SJCRH30 (cell line): ENCODE measurements around the gene ZSCAN1. TPM values are rescaled to one million over a fixed set of nuclear protein-coding genes. Genes with fewer than 3 reads are reported as not detected.

Experiments
- DNase-seq, 2 experiments: peaks; one replicate each; pipeline ENCODE4 v3.0.0-alpha.2; 2015 to 2020
- H3K27ac ChIP-seq: fragments of 250-450 bp; sonication (Bioruptor Pico); 2 replicates; pipeline ENCODE4 v1.5.1; 2020; ENCODE audit warnings: mild to moderate bottlenecking, moderate library complexity
- H3K27me3 ChIP-seq: fragments of 250-450 bp; sonication (Bioruptor Pico); 2 replicates; pipeline ENCODE4 v1.5.1; 2020; ENCODE audit warnings: mild to moderate bottlenecking, moderate library complexity
- H3K36me3 ChIP-seq: fragments of 250-450 bp; sonication (Bioruptor Pico); 2 replicates; pipeline ENCODE4 v1.5.1; 2020; ENCODE audit warnings: mild to moderate bottlenecking, moderate library complexity
- H3K4me1 ChIP-seq: fragments of 250-450 bp; sonication (Bioruptor Pico); 2 replicates; pipeline ENCODE4 v1.5.1; 2020; ENCODE audit warnings: mild to moderate bottlenecking, moderate library complexity
- H3K4me3 ChIP-seq: fragments of 250-450 bp; sonication (Bioruptor Pico); 2 replicates; pipeline ENCODE4 v1.5.1; 2020; ENCODE audit warnings: mild to moderate bottlenecking, moderate library complexity
- H3K9me3 ChIP-seq: fragments of 250-450 bp; sonication (Bioruptor Pico); replicated peaks from 2 replicates; pipeline ENCODE4 v1.5.1; 2020; ENCODE audit warnings: mild to moderate bottlenecking, moderate library complexity
- total RNA-seq: library from RNA; depleted of rRNA; stranded (reverse); fragments of >200 nt; shearing (Covaris generic); gene quantifications from 2 replicates; pipeline ENCODE4 v1.2.3, GENCODE V29; 2014

ZSCAN1 gene
- total RNA-seq, 1 experiment from 2014 or later: not detected

DNA sequence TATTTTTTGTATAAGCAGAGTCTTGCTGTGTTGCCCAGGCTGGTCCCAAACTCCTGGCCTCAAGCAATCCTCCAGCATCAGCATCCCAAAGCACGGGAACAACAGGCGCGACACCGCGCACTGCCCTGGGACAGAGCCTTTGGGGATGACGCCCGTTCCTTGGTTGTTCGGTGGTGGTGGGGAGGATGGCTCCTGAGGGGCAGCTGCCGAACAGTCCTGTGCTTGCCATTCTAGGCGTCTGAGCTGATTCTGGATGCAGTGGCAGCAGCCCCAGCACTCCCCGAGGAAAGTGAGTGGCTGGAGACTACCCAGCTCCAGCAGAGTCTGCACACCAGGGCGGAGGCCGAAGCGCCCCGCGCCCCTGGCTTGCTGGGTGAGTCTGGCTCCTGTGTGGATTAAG is 18.4 kb downstream of the ZSCAN1 start:
- no peaks in the 10 kb centered on the region for H3K36me3 ChIP-seq
- H3K27ac ChIP-seq: no peak overlapping the region
- no peaks in the 10 kb centered on the region for H3K4me1 ChIP-seq
- no peaks in the 10 kb centered on the region for H3K9me3 ChIP-seq
- no peak for DNase-seq
- no peak overlapping the region for H3K4me3 ChIP-seq
- H3K27me3 ChIP-seq: no peaks in the 10 kb centered on the region

DNA sequence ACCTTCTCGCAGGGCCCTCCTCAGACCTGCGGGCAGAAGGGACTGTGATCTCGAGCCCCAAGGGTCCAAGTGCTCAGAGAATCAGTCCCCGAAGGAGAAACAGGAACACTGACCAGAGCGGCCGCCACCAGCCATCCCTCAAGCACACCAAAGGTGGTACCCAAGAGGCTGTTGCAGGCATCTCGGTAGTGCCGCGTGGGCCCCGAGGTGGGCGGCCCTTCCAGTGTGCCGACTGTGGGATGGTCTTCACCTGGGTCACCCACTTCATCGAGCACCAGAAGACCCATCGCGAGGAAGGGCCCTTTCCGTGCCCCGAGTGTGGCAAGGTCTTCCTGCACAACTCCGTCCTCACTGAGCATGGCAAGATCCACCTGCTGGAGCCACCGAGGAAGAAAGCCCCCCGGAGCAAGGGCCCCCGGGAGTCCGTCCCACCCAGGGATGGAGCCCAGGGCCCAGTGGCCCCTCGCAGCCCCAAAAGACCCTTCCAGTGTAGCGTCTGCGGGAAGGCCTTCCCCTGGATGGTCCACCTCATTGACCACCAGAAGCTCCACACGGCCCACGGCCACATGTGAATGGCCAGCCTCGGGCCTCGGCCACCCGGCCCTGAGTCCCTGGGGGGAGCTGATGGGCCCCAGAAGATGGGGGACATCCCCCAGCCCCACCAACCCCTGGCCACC is 19.8 kb downstream of the ZSCAN1 start:
- Histone ChIP-seq H3K27ac (no peak overlapping the region), H3K36me3 (no peaks in the 10 kb centered on the region), H3K9me3 (peaks cover 4% of the 10 kb centered on the region; the same call in 1 of the 2 replicates), H3K27me3 (no peaks in the 10 kb centered on the region), H3K4me3 (no peak overlapping the region), H3K4me1 (no peaks in the 10 kb centered on the region)
- no peak for DNase-seq

GRCh38 chr19:58054901-58055874 is 21.4 kb downstream of the ZSCAN1 start:
- peak; percentile 11 to 16 for DNase-seq
- H3K36me3 ChIP-seq: no peaks in the 10 kb centered on the region
- no peaks in the 10 kb centered on the region for H3K4me1 ChIP-seq
- H3K4me3 ChIP-seq: peak overlapping the region; percentile 38
- H3K27ac ChIP-seq: no peak overlapping the region
- H3K27me3 ChIP-seq: no peaks in the 10 kb centered on the region
- H3K9me3 ChIP-seq: peaks cover 4% of the 10 kb centered on the region; the same call in 1 of the 2 replicates

GRCh38 chr19:58056261-58056660 is 22.4 kb downstream of the ZSCAN1 start:
- H3K27ac ChIP-seq: no peak overlapping the region
- no peaks in the 10 kb centered on the region for H3K27me3 ChIP-seq
- H3K4me3 ChIP-seq: no peak overlapping the region
- no peaks in the 10 kb centered on the region for H3K36me3 ChIP-seq
- peaks cover 4% of the 10 kb centered on the region; the same call in 1 of the 2 replicates for H3K9me3 ChIP-seq
- DNase-seq: no peak
- no peaks in the 10 kb centered on the region for H3K4me1 ChIP-seq

DNA sequence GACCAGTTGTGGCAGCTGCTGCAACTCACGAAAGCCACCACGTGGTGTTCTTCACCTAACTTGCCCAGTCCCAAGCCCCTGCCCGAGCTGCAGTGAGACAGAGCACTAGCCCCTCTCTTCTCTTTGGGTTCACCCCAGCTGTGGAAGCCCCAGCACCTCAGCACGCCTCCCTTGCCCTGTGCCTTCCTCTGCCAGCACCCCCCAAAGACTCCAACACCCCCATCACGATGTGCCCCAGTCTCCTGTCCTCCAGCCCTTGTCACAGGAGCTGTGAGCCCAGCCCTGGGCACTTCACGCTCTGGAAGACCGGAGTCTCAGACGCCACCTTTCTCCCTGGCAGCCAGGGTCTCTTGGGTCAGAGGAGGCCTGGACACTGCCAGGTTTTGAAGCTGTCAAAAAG is 23.0 kb downstream of the ZSCAN1 start:
- Histone ChIP-seq H3K36me3 (no peaks in the 10 kb centered on the region), H3K4me3 (no peak overlapping the region), H3K9me3 (peaks cover 4% of the 10 kb centered on the region; the same call in 1 of the 2 replicates), H3K4me1 (no peaks in the 10 kb centered on the region), H3K27ac (no peak overlapping the region), H3K27me3 (no peaks in the 10 kb centered on the region)
- no peak for DNase-seq

- no peaks in the 10 kb centered on the region for H3K36me3 ChIP-seq
- H3K27ac ChIP-seq: no peak overlapping the region; the same call in 1 of the 2 replicates
- DNase-seq: no peak
- no peaks in the 10 kb centered on the region for H3K4me1 ChIP-seq
- peaks cover 4% of the 10 kb centered on the region; the same call in 1 of the 2 replicates for H3K9me3 ChIP-seq
- H3K4me3 ChIP-seq: peak overlapping the region; percentile 44
- H3K27me3 ChIP-seq: no peaks in the 10 kb centered on the region
Measured at GRCh38 chr19:58058467-58058866, 24.6 kb downstream of the ZSCAN1 start.

GRCh38 chr19:58059003-58059670 is 25.3 kb downstream of the ZSCAN1 start, which contains the start of gene ZNF135:
TSS of gene ZNF135 (plus strand) at chr19:58059282. CDS start at chr19:58060003, 721 bp downstream.
- H3K36me3 ChIP-seq: no peaks in the 10 kb centered on the region
- H3K4me1 ChIP-seq: no peaks in the 10 kb centered on the region
- H3K27me3 ChIP-seq: no peaks in the 10 kb centered on the region
- H3K4me3 ChIP-seq: peak within 1 kb of the TSS; percentile 44
- peaks cover 4% of the 10 kb centered on the region; the same call in 1 of the 2 replicates for H3K9me3 ChIP-seq
- H3K27ac ChIP-seq: peak within 1 kb of the TSS; percentile 2; the same call in 1 of the 2 replicates
- peak; percentile 50 to 53 for DNase-seq

DNA sequence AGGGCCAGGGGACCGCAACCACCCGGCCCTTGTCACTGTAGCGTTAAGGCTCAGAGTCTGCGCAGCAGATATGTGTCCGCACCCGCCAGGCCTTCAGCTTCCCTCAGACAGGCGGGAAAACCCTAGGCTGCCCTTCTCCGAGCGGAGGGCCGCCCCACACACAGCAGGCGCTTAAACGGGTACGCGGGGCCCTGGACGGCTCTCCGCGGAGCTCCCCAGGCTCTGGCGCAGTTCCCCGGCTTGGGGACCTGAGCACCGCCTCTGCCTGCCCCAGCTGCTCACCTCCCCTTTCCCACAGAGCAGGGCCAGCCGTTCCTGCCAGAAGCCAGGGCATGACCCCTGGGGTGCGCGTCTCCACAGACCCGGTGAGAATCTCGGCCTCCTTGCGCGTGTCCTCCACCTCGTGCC is 25.9 kb downstream of the ZSCAN1 start:
- Histone ChIP-seq H3K27me3 (no peaks in the 10 kb centered on the region), H3K27ac (no peak overlapping the region), H3K9me3 (peaks cover 4% of the 10 kb centered on the region; the same call in 1 of the 2 replicates), H3K4me3 (peak overlapping the region; percentile 44), H3K4me1 (no peaks in the 10 kb centered on the region), H3K36me3 (no peaks in the 10 kb centered on the region)
- DNase-seq: no peak

- no peaks in the 10 kb centered on the region for H3K4me1 ChIP-seq
- no peak overlapping the region for H3K4me3 ChIP-seq
- H3K27me3 ChIP-seq: no peaks in the 10 kb centered on the region
- no peak for DNase-seq
- no peaks in the 10 kb centered on the region for H3K36me3 ChIP-seq
- no peak overlapping the region for H3K27ac ChIP-seq
- peaks cover 4% of the 10 kb centered on the region; the same call in 1 of the 2 replicates for H3K9me3 ChIP-seq
Measured at GRCh38 chr19:58060231-58060630, 26.4 kb downstream of the ZSCAN1 start.

DNA sequence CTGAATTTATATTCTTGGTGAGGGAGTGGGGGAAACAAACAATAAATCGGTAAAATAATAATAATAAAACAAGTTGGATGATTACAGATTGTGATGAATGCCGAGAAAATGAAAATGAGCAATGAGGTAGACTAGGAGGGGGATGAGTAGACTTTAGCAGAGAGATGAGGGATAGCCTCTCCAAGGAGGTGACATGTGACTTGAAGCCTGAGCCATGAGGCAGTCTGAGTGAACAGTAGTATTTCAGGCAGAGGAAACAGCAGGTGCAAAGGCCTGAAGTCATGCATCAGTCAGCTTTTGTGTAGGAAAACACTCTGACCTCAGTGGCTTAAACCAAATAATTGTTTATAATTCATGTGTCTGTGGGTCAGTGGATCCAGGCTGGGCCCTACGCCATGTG is 29.9 kb downstream of the ZSCAN1 start:
- Histone ChIP-seq H3K4me1 (no peaks in the 10 kb centered on the region), H3K27me3 (no peaks in the 10 kb centered on the region), H3K9me3 (0 out of 2 replicates have a peak, but pooled peaks cover 2% of the 10 kb centered on the region), H3K36me3 (no peaks in the 10 kb centered on the region), H3K27ac (no peak overlapping the region), H3K4me3 (no peak overlapping the region)
- DNase-seq: no peak

DNA sequence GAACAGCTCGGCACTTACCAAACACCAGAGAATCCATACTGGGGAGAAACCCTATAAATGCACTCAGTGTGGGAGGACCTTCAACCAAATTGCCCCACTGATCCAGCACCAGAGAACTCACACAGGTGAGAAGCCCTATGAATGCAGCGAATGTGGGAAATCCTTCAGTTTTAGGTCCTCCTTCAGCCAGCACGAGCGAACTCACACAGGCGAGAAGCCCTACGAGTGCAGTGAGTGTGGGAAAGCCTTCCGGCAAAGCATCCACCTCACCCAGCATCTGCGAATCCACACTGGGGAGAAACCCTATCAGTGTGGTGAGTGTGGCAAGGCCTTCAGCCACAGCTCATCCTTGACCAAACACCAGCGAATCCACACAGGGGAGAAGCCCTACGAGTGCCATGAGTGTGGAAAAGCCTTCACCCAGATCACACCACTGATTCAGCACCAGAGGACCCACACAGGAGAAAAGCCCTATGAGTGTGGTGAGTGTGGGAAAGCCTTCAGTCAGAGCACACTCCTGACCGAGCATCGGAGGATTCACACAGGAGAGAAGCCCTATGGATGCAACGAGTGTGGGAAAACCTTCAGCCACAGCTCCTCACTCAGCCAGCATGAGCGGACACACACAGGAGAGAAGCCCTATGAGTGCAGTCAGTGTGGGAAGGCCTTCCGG is 33.6 kb downstream of the ZSCAN1 start:
- Histone ChIP-seq H3K27me3 (no peaks in the 10 kb centered on the region), H3K36me3 (no peaks in the 10 kb centered on the region), H3K9me3 (0 out of 2 replicates have a peak, but pooled peaks cover 2% of the 10 kb centered on the region), H3K4me1 (no peaks in the 10 kb centered on the region), H3K4me3 (no peak overlapping the region), H3K27ac (no peak overlapping the region)
- DNase-seq: no peak

DNA sequence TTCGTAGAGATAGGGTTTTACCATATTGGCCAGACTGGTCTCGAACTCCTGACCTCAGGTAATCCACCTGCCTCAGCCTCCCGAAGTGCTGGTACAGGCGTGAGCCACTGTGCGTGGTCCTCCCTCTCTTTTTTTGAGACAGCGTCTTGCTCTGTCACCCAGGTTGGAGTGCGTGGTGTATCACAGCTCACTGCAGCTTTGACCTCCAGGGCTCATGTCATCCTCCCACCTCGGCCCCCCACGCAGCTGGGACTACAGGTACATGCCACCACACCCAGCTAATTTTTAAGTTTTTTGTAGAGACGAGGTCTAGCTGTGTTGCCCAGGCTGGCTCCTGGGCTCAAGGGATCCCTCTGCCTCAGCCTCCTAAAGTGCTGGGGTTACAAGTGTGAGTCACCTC is 46.0 kb downstream of the ZSCAN1 start:
- DNase-seq: no peak
- Histone ChIP-seq H3K4me3 (no peak overlapping the region), H3K36me3 (no peaks in the 10 kb centered on the region), H3K27me3 (no peaks in the 10 kb centered on the region), H3K4me1 (no peaks in the 10 kb centered on the region), H3K9me3 (no peaks in the 10 kb centered on the region; the same call in 1 of the 2 replicates), H3K27ac (no peak overlapping the region)

- no peaks in the 10 kb centered on the region for H3K36me3 ChIP-seq
- DNase-seq: no peak
- H3K27me3 ChIP-seq: no peaks in the 10 kb centered on the region
- no peaks in the 10 kb centered on the region; the same call in 1 of the 2 replicates for H3K9me3 ChIP-seq
- no peaks in the 10 kb centered on the region for H3K4me1 ChIP-seq
- no peak overlapping the region for H3K4me3 ChIP-seq
- no peak overlapping the region for H3K27ac ChIP-seq
Measured at GRCh38 chr19:58083021-58083420, 49.2 kb downstream of the ZSCAN1 start.
